GM12874 (cell line): Measurements from ENCODE around the gene SPINT1.

Experiments used
- CTCF ChIP-seq: IDR thresholded peaks from 2 replicates; pipeline ENCODE4 v1.5.1; 2011; ENCODE audit warnings: low read depth, mild to moderate bottlenecking, control low read depth, low read length, moderate library complexity; ENCODE audit not compliant: insufficient read depth

Gene SPINT1, protein sequence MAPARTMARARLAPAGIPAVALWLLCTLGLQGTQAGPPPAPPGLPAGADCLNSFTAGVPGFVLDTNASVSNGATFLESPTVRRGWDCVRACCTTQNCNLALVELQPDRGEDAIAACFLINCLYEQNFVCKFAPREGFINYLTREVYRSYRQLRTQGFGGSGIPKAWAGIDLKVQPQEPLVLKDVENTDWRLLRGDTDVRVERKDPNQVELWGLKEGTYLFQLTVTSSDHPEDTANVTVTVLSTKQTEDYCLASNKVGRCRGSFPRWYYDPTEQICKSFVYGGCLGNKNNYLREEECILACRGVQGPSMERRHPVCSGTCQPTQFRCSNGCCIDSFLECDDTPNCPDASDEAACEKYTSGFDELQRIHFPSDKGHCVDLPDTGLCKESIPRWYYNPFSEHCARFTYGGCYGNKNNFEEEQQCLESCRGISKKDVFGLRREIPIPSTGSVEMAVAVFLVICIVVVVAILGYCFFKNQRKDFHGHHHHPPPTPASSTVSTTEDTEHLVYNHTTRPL

GRCh38 chr15:40843885-40844695 lies at the start of gene SPINT1:
TSS of gene SPINT1 (plus strand) at chr15:40844048. CDS start at chr15:40844555, 507 bp downstream.
- TF ChIP-seq CTCF = no peak

- TF ChIP-seq CTCF = no peak
These were observed 47.8 kb upstream of the SPINT1 start for GRCh38 chr15:40796041-40796440.

- no peak for TF ChIP-seq CTCF
These were observed 47.3 kb upstream of the SPINT1 start for GRCh38 chr15:40796512-40796911.

- no peak for TF ChIP-seq CTCF
These were observed 44.3 kb upstream of the SPINT1 start for GRCh38 chr15:40799523-40799922.

DNA sequence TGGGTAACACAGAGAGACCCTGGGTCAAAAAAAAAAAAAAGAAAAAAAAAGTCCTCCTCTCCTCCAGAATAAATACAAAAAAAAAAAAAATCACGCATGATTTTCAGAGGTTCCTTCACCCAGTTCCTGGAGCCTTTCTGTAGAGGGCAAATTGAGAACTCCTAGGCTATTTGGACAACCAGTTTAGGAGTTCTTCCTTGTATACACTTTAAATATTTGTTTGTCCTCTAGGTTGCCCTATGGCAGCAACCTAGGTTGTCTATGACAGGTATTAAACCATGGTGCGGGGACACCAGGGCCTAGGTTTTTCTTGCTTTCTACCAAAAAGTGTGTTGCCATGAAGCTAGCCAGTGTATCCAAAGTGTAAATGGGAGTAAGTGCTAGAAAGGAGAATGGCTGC lies 40.8 kb upstream of the SPINT1 start:
- no peak for TF ChIP-seq CTCF

DNA sequence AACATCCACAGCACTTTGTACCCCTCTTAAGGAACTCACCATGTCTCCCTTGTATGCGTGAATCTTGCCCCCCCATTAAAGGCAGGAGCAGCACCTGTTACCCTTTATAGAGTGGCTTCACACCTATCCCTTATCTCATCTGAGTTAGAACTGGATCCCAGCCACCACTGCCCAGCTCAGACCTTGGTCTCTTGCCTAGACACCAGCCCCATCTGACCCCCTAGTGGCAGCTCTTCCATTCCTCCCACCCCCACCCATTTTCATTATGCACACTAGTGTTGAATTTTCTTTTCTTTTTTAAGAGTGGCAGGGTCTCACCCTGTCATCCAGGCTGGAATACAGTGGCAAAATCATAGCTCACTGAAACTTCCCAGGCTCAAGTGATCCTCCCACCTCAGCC lies 40.2 kb upstream of the SPINT1 start:
- 0 out of 2 replicates have a peak, but pooled peaks have one; percentile 8 for TF ChIP-seq CTCF

GRCh38 chr15:40806672-40807027 lies 37.2 kb upstream of the SPINT1 start:
- no peak for TF ChIP-seq CTCF
